PC-9 (cell line): ENCODE results near the gene SYCP3. TPM values are rescaled to one million over a fixed set of nuclear protein-coding genes. Genes with fewer than 3 reads are reported as not detected.

ENCODE experiments used
- BruUV-seq: library from RNA; stranded (reverse); fragments of 400-500 nt; replicated peaks from 2 replicates; lab custom pipeline; 2021; lab: Mats Ljungman, UMichigan
- CTCF ChIA-PET: fragments of 300-600 bp; sonication (Branson Sonifier 250); formaldehyde crosslinking; loops from one replicate; lab custom pipeline; 2022; ENCODE audit warnings: antibody characterized with exemption; lab: Charles Lee
- POLR2A ChIA-PET: fragments of 300-600 bp; sonication (Branson Sonifier 250); formaldehyde crosslinking; loops from one replicate; lab custom pipeline; 2022; ENCODE audit warnings: antibody characterized with exemption; ENCODE audit not compliant: unreplicated experiment; lab: Charles Lee
- DNase-seq, 2 experiments: peaks; one replicate each; pipeline versions ENCODE4 v3.0.0 to v3.0.0-alpha.2; 2015 to 2022; ENCODE audit warnings: mixed read lengths in 1 of 2
- H2AFZ ChIP-seq: fragments of 200-600 bp; sonication (generic); 2 replicates; pipeline ENCODE4 v1.8.1; 2017; ENCODE audit warnings: antibody characterized with exemption
- H3F3A ChIP-seq: fragments of 200-600 bp; sonication (generic); 2 replicates; pipeline ENCODE4 v1.8.1; 2017; ENCODE audit warnings: antibody characterized with exemption, mild to moderate bottlenecking, low read depth; ENCODE audit not compliant: insufficient read depth
- H3K27ac ChIP-seq: fragments of 200-600 bp; sonication (generic); 2 replicates; pipeline ENCODE4 v1.6.1; 2016; ENCODE audit warnings: mixed run types
- H3K27me3 ChIP-seq: fragments of 200-600 bp; sonication (generic); 2 replicates; pipeline ENCODE4 v1.6.1; 2016; ENCODE audit warnings: low read depth, mixed run types; ENCODE audit not compliant: insufficient read depth
- H3K36me3 ChIP-seq: fragments of 200-600 bp; sonication (generic); 2 replicates; pipeline ENCODE4 v1.6.1; 2016; ENCODE audit warnings: low read depth, mixed run types
- H3K4me1 ChIP-seq: fragments of 200-600 bp; sonication (generic); replicated peaks from 2 replicates; pipeline ENCODE4 v1.6.1; 2016; ENCODE audit warnings: mixed run types; ENCODE audit not compliant: insufficient read depth
- H3K4me2 ChIP-seq: fragments of 200-600 bp; sonication (generic); 2 replicates; pipeline ENCODE4 v1.6.1; 2017; ENCODE audit warnings: mixed run types
- H3K4me3 ChIP-seq: fragments of 200-600 bp; sonication (generic); 2 replicates; pipeline ENCODE4 v1.6.1; 2016; ENCODE audit warnings: mixed run types
- H3K79me2 ChIP-seq: fragments of 200-600 bp; sonication (generic); 2 replicates; pipeline ENCODE4 v1.6.1; 2017; ENCODE audit warnings: low read depth, mixed run types
- H3K9me2 ChIP-seq: fragments of 200-600 bp; sonication (generic); 2 replicates; pipeline ENCODE4 v1.8.1; 2017; ENCODE audit warnings: mild to moderate bottlenecking; ENCODE audit not compliant: insufficient read depth
- H3K9me3 ChIP-seq: fragments of 200-600 bp; sonication (generic); 2 replicates; pipeline ENCODE4 v1.8.1; 2016; ENCODE audit warnings: low read depth; ENCODE audit not compliant: insufficient read depth
- H4K20me1 ChIP-seq: fragments of 200-600 bp; sonication (generic); 2 replicates; pipeline ENCODE4 v1.8.1; 2017; ENCODE audit not compliant: insufficient read depth
- EZH2 ChIP-seq: fragments of 200-600 bp; sonication (generic); IDR thresholded peaks from 2 replicates; pipeline ENCODE4 v1.8.0; 2017; ENCODE audit warnings: antibody characterized with exemption, low read depth
- intact Hi-C: fragments of 100-400 bp; cut with micrococcal nuclease; formaldehyde crosslinking; loops from one replicate; pipeline ENCODE4 v1.10.0; 2022; ENCODE audit not compliant: unreplicated experiment
- total RNA-seq: library from RNA; stranded (reverse); gene quantifications from 2 replicates; pipeline ENCODE4 v1.2.3, GENCODE V29; 2021
- TF ChIP-seq, protein P1 (sequence below): fragments of 200-600 bp; sonication (generic); conservative IDR thresholded peaks from 2 replicates; pipeline ENCODE4 v1.6.1; 2017; ENCODE audit warnings: mixed run types, antibody characterized with exemption, mild to moderate bottlenecking, moderate library complexity

SYCP3 gene
- total RNA-seq, 1 experiment from 2014 or later, result 0.09 TPM

- Histone ChIP-seq H3K9me2 (no peaks in the 10 kb centered on the region), H3K4me2 (no peak overlapping the region), H3K36me3 (no peaks in the 10 kb centered on the region), H3K27ac (no peak overlapping the region), H3K27me3 (no peaks in the 10 kb centered on the region), H3K9me3 (no peaks in the 10 kb centered on the region), H3K79me2 (no peaks in the 10 kb centered on the region), H3K4me3 (no peak overlapping the region), H3F3A (no peaks in the 10 kb centered on the region), H4K20me1 (no peaks in the 10 kb centered on the region), H2AFZ (no peak overlapping the region), H3K4me1 (no peaks in the 10 kb centered on the region)
- POLR2A ChIA-PET, result no interaction called here
- intact Hi-C loops, result loop anchor here (1.0 to 10.0 kb wide), 6 partner anchors 57 to 994 kb away; partner anchors contain the start of gene GNPTAB
- BruUV-seq, result no TSS peak
- TF ChIP-seq EZH2, result no peak
- TF ChIP-seq, protein P1, sequence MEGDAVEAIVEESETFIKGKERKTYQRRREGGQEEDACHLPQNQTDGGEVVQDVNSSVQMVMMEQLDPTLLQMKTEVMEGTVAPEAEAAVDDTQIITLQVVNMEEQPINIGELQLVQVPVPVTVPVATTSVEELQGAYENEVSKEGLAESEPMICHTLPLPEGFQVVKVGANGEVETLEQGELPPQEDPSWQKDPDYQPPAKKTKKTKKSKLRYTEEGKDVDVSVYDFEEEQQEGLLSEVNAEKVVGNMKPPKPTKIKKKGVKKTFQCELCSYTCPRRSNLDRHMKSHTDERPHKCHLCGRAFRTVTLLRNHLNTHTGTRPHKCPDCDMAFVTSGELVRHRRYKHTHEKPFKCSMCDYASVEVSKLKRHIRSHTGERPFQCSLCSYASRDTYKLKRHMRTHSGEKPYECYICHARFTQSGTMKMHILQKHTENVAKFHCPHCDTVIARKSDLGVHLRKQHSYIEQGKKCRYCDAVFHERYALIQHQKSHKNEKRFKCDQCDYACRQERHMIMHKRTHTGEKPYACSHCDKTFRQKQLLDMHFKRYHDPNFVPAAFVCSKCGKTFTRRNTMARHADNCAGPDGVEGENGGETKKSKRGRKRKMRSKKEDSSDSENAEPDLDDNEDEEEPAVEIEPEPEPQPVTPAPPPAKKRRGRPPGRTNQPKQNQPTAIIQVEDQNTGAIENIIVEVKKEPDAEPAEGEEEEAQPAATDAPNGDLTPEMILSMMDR, result peak; percentile 96
- CTCF ChIA-PET, result interaction anchor here (0.6 to 0.8 kb wide), 3 partner anchors 67 to 300 kb away, joined by 4 to 5 read pairs (median 4); no protein-coding TSS in a partner anchor
- DNase-seq, result peak; percentile 38 to 42
Observed at GRCh38 chr12:101773650-101774162, 34.4 kb upstream of the SYCP3 start.

DNA sequence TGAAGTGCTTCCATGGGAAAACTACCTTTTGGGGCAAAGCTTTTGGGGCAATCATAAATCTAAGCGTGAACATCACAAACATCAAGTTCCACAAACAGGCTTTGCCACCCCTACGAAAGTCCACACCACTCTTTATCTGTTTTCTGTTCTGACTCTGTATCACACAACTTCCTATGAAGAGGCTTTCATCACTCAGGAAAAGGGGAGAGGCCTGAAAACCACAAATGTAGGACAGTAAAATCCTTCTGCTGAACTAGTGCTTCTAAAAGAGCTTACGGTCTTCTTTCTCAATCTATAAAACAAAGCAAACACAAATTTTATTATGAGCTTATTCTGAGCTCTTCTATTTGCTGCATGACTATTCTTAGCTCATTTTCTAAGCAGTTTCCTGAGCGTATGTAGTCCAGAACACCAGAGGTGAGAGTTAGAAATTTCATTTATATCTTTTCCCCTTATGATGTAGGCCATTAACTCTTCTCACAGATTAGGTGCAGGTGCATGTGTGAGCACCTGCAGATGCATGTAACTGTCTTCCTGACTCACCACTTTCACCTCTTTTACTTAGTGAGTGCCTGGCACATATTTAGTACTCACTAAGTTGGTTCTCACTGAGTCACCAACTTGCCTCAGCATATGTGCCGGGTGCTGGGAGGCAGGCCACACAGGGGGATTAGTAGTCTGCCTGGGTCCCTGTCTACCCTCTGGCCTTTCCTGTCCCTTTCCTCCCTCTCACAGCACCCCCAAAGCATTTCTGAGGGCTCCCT, 32.9 kb upstream of the SYCP3 start:
- DNase-seq, result no peak
- H4K20me1 ChIP-seq, result no peaks in the 10 kb centered on the region
- intact Hi-C loops, result loop anchor here (2.0 to 10.0 kb wide), 5 partner anchors 67 to 995 kb away; no protein-coding TSS in a partner anchor
- H3K27me3 ChIP-seq, result no peaks in the 10 kb centered on the region
- no peak overlapping the region for H3K4me3 ChIP-seq
- H3K9me2 ChIP-seq, result no peaks in the 10 kb centered on the region
- no TSS peak for BruUV-seq
- POLR2A ChIA-PET, result no interaction called here
- H3K4me1 ChIP-seq, result no peaks in the 10 kb centered on the region
- no peaks in the 10 kb centered on the region for H3K36me3 ChIP-seq
- CTCF ChIA-PET, result interaction anchor here (0.5 to 0.6 kb wide), 2 partner anchors 25 to 146 kb away, joined by 3 to 6 read pairs; no protein-coding TSS in a partner anchor
- TF ChIP-seq EZH2, result no peak
- TF ChIP-seq, protein P1, result no peak
- no peaks in the 10 kb centered on the region for H3F3A ChIP-seq
- no peak overlapping the region for H2AFZ ChIP-seq
- no peak overlapping the region for H3K27ac ChIP-seq
- no peak overlapping the region for H3K4me2 ChIP-seq
- no peaks in the 10 kb centered on the region for H3K79me2 ChIP-seq
- no peaks in the 10 kb centered on the region for H3K9me3 ChIP-seq

DNA sequence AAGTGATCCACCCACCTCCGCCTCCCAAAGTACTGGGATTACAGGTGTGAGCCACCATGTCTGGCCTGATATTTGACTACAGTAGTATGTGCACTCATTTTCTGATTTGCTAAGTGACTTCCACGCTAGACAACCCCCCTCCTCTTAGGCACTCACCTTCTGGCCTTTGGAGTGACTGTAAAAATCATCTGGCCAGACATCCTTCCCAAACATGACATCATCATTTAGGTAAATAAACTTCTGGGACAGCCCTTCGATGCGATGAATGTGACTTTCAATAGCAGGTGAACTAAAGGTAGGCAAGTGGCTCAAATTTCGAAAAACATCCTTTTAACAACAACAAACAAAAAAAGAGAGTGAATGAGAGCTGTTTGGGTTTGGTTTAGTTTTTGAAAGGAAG, 30.6 kb upstream of the SYCP3 start:
- CTCF ChIA-PET, result no interaction called here
- no peak overlapping the region for H3K4me2 ChIP-seq
- peaks cover 2% of the 10 kb centered on the region; the same call in 1 of the 2 replicates for H3F3A ChIP-seq
- no peak overlapping the region for H2AFZ ChIP-seq
- BruUV-seq, result no TSS peak
- TF ChIP-seq, protein P1, result no peak
- TF ChIP-seq EZH2, result no peak
- no peak overlapping the region for H3K4me3 ChIP-seq
- intact Hi-C loops, result loop anchor here (5.0 to 10.0 kb wide), 4 partner anchors 167 to 997 kb away; no protein-coding TSS in a partner anchor
- no peak overlapping the region for H3K27ac ChIP-seq
- H3K36me3 ChIP-seq, result 0 out of 2 replicates have a peak, but pooled peaks cover 4% of the 10 kb centered on the region
- H3K9me3 ChIP-seq, result no peaks in the 10 kb centered on the region
- POLR2A ChIA-PET, result no interaction called here
- no peaks in the 10 kb centered on the region for H3K79me2 ChIP-seq
- H4K20me1 ChIP-seq, result no peaks in the 10 kb centered on the region
- DNase-seq, result no peak
- no peaks in the 10 kb centered on the region for H3K9me2 ChIP-seq
- H3K27me3 ChIP-seq, result no peaks in the 10 kb centered on the region
- peaks cover 4% of the 10 kb centered on the region; the same call in 1 of the 2 replicates for H3K4me1 ChIP-seq
